HCT116 (cell line): Measurements from ENCODE around the gene ZMYM4. TPM values are rescaled to one million over a fixed set of nuclear protein-coding genes. Genes with fewer than 3 reads are reported as not detected.
"Not testable (repeated sequence)": the region's sequence is repeated elsewhere in the genome, so short reads cannot be mapped to it uniquely, and the experiment has no call there.

Experiments
- ATAC-seq: fragments of 200-7000 bp; cut with Tn5 transposase; 2 replicates; pipeline ENCODE4 v1.9.1; 2020; ENCODE audit warnings: mild to moderate bottlenecking, moderate library complexity
- BruUV-seq: library from RNA; stranded (reverse); fragments of 400-500 nt; replicated peaks from 2 replicates; lab custom pipeline; 2021; lab: Mats Ljungman, UMichigan
- CTCF ChIA-PET: fragments of 300-600 bp; sonication (Branson Sonifier 250); formaldehyde crosslinking; loops from one replicate; lab custom pipeline; 2021; ENCODE audit warnings: antibody characterized with exemption; lab: Charles Lee
- POLR2A ChIA-PET: fragments of 300-600, 350-600 bp; sonication (Branson Sonifier 250); formaldehyde crosslinking; loops from one replicate; lab custom pipeline; 2021; ENCODE audit warnings: antibody characterized with exemption; lab: Charles Lee
- RAD21 ChIA-PET, 2 experiments: fragments of 300-600 bp; sonication (Branson Sonifier 250); formaldehyde crosslinking; loops; one replicate each; lab custom pipeline; 2023; ENCODE audit warnings: low total read pairs in 2 of 2; ENCODE audit not compliant: uncharacterized antibody in 2 of 2, unreplicated experiment in 2 of 2, low non-redundant PET in 1 of 2; lab: Charles Lee
- DNase-seq: peaks from one replicate; pipeline ENCODE4 v3.0.0-alpha.2; 2010; ENCODE audit warnings: low read depth, low spot score
- H2AFZ ChIP-seq: fragments of 200-600 bp; shearing (Covaris generic), sonication (generic); 2 replicates; pipeline ENCODE4 v1.6.1; 2017; ENCODE audit warnings: low read depth, mixed run types, mixed read lengths, antibody characterized with exemption, low read length; ENCODE audit not compliant: poor library complexity, severe bottlenecking
- H3K27ac ChIP-seq: 2 replicates; pipeline ENCODE4 v1.5.1; 2012; ENCODE audit warnings: low read depth, low read length
- H3K27me3 ChIP-seq: fragments of 200-600 bp; sonication (generic); 2 replicates; pipeline ENCODE4 v1.6.1; 2016; ENCODE audit warnings: mixed run types, low read length, mixed read lengths; ENCODE audit not compliant: insufficient read depth
- H3K36me3 ChIP-seq, 2 experiments: fragments of 200-500 bp in 1 of 2; fragments of 200-600 bp in 1 of 2; sonication (Bioruptor generic) in 1 of 2; sonication (generic) in 1 of 2; 2 replicates each; pipeline versions ENCODE4 v1.5.1 to v1.6.1; 2014 to 2016; ENCODE audit warnings: low read length in 2 of 2, inconsistent platforms in 1 of 2, mixed read lengths in 1 of 2, mixed run types in 1 of 2; ENCODE audit not compliant: insufficient read depth in 2 of 2, control insufficient read depth in 1 of 2
- H3K4me1 ChIP-seq, 2 experiments: fragments of 200-600 bp in 1 of 2; sonication (generic) in 1 of 2; 2 replicates each; pipeline versions ENCODE4 v1.5.1 to v1.6.1; 2012 to 2017; ENCODE audit warnings: low read length in 2 of 2, inconsistent platforms in 1 of 2, mild to moderate bottlenecking in 1 of 2, mixed read lengths in 1 of 2, mixed run types in 1 of 2, moderate library complexity in 1 of 2; ENCODE audit not compliant: insufficient read depth in 2 of 2, control insufficient read depth in 1 of 2
- H3K4me2 ChIP-seq: fragments of 200-600 bp; sonication (generic); 2 replicates; pipeline ENCODE4 v1.6.1; 2017; ENCODE audit warnings: mixed run types, low read length, mixed read lengths
- H3K4me3 ChIP-seq, 2 experiments: fragments of 200-600 bp in 1 of 2; sonication (generic) in 1 of 2; replicated peaks in 1 of 2; 2 replicates each; pipeline ENCODE4 v1.5.1; 2011 to 2016; ENCODE audit warnings: low read length in 2 of 2, control low read depth in 1 of 2, low read depth in 1 of 2, mild to moderate bottlenecking in 1 of 2, mixed read lengths in 1 of 2, mixed run types in 1 of 2
- H3K79me2 ChIP-seq: fragments of 200-600 bp; sonication (generic); 2 replicates; pipeline ENCODE4 v1.6.1; 2017; ENCODE audit warnings: mild to moderate bottlenecking, mixed run types, low read length, moderate library complexity, mixed read lengths; ENCODE audit not compliant: insufficient read depth
- H3K9ac ChIP-seq: fragments of 200-600 bp; sonication (generic); 2 replicates; pipeline ENCODE4 v1.6.1; 2016; ENCODE audit warnings: low read length, mixed read lengths
- H3K9me2 ChIP-seq: fragments of 200-600 bp; sonication (generic), shearing (Covaris generic); 2 replicates; pipeline ENCODE4 v1.6.1; 2017; ENCODE audit warnings: mixed run types, mild to moderate bottlenecking, moderate library complexity; ENCODE audit not compliant: insufficient read depth
- H3K9me3 ChIP-seq, 2 experiments: fragments of 200-500 bp in 1 of 2; fragments of 200-600 bp in 1 of 2; sonication (Bioruptor generic) in 1 of 2; sonication (generic) in 1 of 2; 2 replicates each; pipeline ENCODE4 v1.6.1; 2014 to 2017; ENCODE audit warnings: low read length in 2 of 2, mixed read lengths in 2 of 2, inconsistent platforms in 1 of 2, low read depth in 1 of 2, mild to moderate bottlenecking in 1 of 2, mixed run types in 1 of 2, moderate library complexity in 1 of 2; ENCODE audit not compliant: control insufficient read depth in 1 of 2, insufficient read depth in 1 of 2
- H4K20me1 ChIP-seq: fragments of 200-600 bp; sonication (generic), shearing (Covaris generic); 2 replicates; pipeline ENCODE4 v1.6.1; 2017; ENCODE audit warnings: mixed run types, mild to moderate bottlenecking, moderate library complexity; ENCODE audit not compliant: insufficient read depth
- CBX3 ChIP-seq: IDR thresholded peaks from 2 replicates; pipeline ENCODE4 v1.6.1; 2012; ENCODE audit warnings: low read depth
- POLR2A ChIP-seq: IDR thresholded peaks from 2 replicates; pipeline ENCODE4 v1.7.0; 2011; ENCODE audit warnings: borderline replicate concordance; ENCODE audit not compliant: insufficient read depth, insufficient read length; ENCODE audit errors: extremely low read depth
- POLR2AphosphoS5 ChIP-seq: IDR thresholded peaks from 2 replicates; pipeline ENCODE4 v1.6.1; 2011; ENCODE audit warnings: mild to moderate bottlenecking, low read depth, low read length, moderate library complexity
- RAD21 ChIP-seq: IDR thresholded peaks from 2 replicates; pipeline ENCODE4 v1.6.1; 2012; ENCODE audit warnings: low read depth, mild to moderate bottlenecking
- SP1 ChIP-seq: IDR thresholded peaks from 2 replicates; pipeline ENCODE4 v1.6.1; 2012; ENCODE audit warnings: low read depth
- TCF7L2 ChIP-seq: IDR thresholded peaks from 2 replicates; pipeline ENCODE4 v1.7.0; 2011; ENCODE audit warnings: borderline replicate concordance, inconsistent platforms; ENCODE audit not compliant: insufficient read depth, insufficient read length; ENCODE audit errors: extremely low read depth
- ZFX ChIP-seq: fragments of 450-650 bp; IDR thresholded peaks from 2 replicates; pipeline ENCODE4 v1.6.1; 2017
- ZNF274 ChIP-seq: fragments of 200-500 bp; sonication (Bioruptor generic); IDR thresholded peaks from 2 replicates; pipeline ENCODE4 v1.6.1; 2014; ENCODE audit warnings: mild to moderate bottlenecking, low read depth, low read length, inconsistent platforms
- intact Hi-C: fragments of 100-400 bp; cut with micrococcal nuclease; formaldehyde crosslinking; loops from 2 replicates; pipeline ENCODE4 v1.10.0; 2022
- total RNA-seq: library from RNA; stranded (reverse); gene quantifications from one replicate; pipeline ENCODE4 v1.2.1, GENCODE V29; 2021; ENCODE audit not compliant: unreplicated experiment
- TF ChIP-seq, protein P1 (sequence below), 3 experiments: fragments of 200-600 bp in 1 of 3; sonication (generic) in 1 of 3; IDR thresholded peaks in 2 of 3; conservative IDR thresholded peaks in 1 of 3; 2 replicates each; pipeline ENCODE4 v1.5.1; 2012 to 2017; ENCODE audit warnings: low read depth in 2 of 3, low read length in 2 of 3, antibody characterized with exemption in 1 of 3, borderline replicate concordance in 1 of 3, control low read depth in 1 of 3, mild to moderate bottlenecking in 1 of 3, mixed read lengths in 1 of 3, mixed run types in 1 of 3, moderate library complexity in 1 of 3; ENCODE audit not compliant: insufficient read depth in 1 of 3
- TF ChIP-seq, protein P2 (sequence below): IDR thresholded peaks from 2 replicates; pipeline ENCODE4 v1.6.1; 2012
- TF ChIP-seq, protein P3 (sequence below): IDR thresholded peaks from 2 replicates; pipeline ENCODE4 v1.6.1; 2011; ENCODE audit warnings: mild to moderate bottlenecking, low read length, moderate library complexity; ENCODE audit not compliant: insufficient replicate concordance; ENCODE audit errors: extremely low read depth

Gene ZMYM4
- total RNA-seq, 1 experiment from 2014 or later = 58.0 TPM

DNA sequence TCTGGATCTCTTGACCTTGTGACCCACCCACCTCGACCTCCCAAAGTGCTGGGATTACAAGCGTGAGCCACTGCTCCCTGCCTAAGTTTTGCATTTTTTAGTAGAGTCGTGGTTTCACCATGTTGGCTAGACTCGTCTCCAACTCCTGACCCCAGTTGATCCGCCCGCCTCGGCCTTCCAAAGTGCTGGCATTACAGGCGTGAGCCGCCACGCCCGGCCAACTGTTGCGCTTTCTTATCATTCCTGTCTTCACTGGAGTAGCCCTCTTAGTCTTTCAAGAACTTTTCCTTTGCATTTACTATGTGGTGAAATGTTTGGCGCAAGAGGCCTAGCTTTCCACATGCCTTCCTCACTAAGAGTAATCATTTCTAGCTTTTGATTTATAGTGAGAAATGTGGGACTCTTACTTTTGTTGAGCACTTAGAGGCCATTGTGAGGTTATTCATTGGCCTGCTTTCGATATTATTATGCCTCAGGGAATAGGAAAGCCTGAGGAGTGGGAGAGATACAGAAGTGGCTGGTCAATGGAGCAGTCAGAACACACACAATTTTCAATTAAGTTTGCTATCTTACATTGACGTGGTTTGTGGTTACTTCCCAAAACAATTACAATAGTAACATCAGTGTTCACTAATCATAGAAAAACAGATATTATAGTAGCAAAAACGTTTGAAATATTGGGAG, 111.0 kb downstream of the ZMYM4 start (continued):
- TF ChIP-seq POLR2A (no peak), TCF7L2 (no peak), ZNF274 (no peak), CBX3 (no peak)

DNA sequence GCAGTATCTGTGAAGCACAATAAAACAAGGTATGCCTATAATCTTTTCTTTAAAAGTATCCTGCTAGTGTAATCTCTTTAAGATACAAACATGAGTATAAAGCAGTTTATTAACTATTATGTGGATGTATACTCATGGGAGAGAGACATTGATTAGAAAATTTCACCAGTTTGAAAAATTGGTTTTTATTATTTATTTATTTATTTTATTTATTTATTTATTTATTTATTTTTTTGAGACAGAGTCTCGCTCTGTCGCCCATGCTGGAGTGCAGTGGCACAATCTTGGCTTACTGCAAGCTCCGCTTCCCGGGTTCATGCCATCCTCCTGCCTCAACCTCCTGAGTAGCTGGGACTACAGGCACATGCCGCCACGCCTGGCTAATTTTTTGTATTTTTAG, 111.6 kb downstream of the ZMYM4 start:
- POLR2A ChIA-PET, H3K9ac ChIP-seq, H3K9me2 ChIP-seq, H4K20me1 ChIP-seq, H3K9me3 ChIP-seq, H3K36me3 ChIP-seq, BruUV-seq, H3K27me3 ChIP-seq, ATAC-seq, intact Hi-C loops, H3K4me3 ChIP-seq, DNase-seq, H3K79me2 ChIP-seq, H3K27ac ChIP-seq, CTCF ChIA-PET, RAD21 ChIA-PET, H2AFZ ChIP-seq, H3K4me2 ChIP-seq, H3K4me1 ChIP-seq: not testable (repeated sequence)

DNA sequence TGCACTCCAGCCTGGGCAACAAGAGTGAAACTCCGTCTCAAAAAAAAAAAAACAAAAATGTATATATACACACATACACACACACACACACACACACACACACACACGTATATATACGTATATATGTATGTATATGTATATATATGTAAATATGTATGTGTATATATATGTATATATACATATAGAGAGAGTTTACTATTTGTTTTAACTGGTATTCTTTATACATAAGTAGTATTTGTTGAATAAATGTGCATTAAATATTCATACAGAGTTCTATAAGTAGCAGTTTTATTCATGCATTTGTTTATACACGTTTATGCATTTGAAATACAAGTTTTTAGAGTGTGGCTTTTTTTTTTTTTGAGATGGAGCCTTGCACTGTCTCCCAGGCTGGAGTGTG, 113.6 kb downstream of the ZMYM4 start:
- DNase-seq = no peak
- H3K27me3 ChIP-seq = no peaks in the 10 kb centered on the region
- H4K20me1 ChIP-seq = no peaks in the 10 kb centered on the region
- no peaks in the 10 kb centered on the region for H3K9me3 ChIP-seq
- CTCF ChIA-PET = no interaction called here
- no peaks in the 10 kb centered on the region for H3K4me1 ChIP-seq
- H3K36me3 ChIP-seq = peaks cover 0 to 6% of the 10 kb centered on the region in 2 experiments; a peak in 2 of 4 replicates
- no TSS peak for BruUV-seq
- intact Hi-C loops = no loop called here
- H3K4me2 ChIP-seq = no peak overlapping the region
- no peak overlapping the region for H3K4me3 ChIP-seq
- no peak overlapping the region for H2AFZ ChIP-seq
- no peak overlapping the region for H3K27ac ChIP-seq
- ATAC-seq = no peak
- RAD21 ChIA-PET = no interaction called here
- no peaks in the 10 kb centered on the region for H3K79me2 ChIP-seq
- POLR2A ChIA-PET = no interaction called here
- TF ChIP-seq SP1 (no peak), POLR2AphosphoS5 (no peak), RAD21 (no peak), CBX3 (no peak), POLR2A (no peak), ZFX (no peak)
- TF ChIP-seq, protein P1, sequence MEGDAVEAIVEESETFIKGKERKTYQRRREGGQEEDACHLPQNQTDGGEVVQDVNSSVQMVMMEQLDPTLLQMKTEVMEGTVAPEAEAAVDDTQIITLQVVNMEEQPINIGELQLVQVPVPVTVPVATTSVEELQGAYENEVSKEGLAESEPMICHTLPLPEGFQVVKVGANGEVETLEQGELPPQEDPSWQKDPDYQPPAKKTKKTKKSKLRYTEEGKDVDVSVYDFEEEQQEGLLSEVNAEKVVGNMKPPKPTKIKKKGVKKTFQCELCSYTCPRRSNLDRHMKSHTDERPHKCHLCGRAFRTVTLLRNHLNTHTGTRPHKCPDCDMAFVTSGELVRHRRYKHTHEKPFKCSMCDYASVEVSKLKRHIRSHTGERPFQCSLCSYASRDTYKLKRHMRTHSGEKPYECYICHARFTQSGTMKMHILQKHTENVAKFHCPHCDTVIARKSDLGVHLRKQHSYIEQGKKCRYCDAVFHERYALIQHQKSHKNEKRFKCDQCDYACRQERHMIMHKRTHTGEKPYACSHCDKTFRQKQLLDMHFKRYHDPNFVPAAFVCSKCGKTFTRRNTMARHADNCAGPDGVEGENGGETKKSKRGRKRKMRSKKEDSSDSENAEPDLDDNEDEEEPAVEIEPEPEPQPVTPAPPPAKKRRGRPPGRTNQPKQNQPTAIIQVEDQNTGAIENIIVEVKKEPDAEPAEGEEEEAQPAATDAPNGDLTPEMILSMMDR (IDR thresholded peaks at IDR 0.05 in 2 of 3, conservative IDR thresholded peaks at IDR 0.05 in 1 of 3; ENCODE audit: borderline replicate concordance in 1 of 3, insufficient read depth in 1 of 3, low read depth in 2 of 3, low read length in 2 of 3) = no peak
- TF ChIP-seq, protein P2, sequence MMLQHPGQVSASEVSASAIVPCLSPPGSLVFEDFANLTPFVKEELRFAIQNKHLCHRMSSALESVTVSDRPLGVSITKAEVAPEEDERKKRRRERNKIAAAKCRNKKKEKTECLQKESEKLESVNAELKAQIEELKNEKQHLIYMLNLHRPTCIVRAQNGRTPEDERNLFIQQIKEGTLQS = no peak
- TF ChIP-seq, protein P3, sequence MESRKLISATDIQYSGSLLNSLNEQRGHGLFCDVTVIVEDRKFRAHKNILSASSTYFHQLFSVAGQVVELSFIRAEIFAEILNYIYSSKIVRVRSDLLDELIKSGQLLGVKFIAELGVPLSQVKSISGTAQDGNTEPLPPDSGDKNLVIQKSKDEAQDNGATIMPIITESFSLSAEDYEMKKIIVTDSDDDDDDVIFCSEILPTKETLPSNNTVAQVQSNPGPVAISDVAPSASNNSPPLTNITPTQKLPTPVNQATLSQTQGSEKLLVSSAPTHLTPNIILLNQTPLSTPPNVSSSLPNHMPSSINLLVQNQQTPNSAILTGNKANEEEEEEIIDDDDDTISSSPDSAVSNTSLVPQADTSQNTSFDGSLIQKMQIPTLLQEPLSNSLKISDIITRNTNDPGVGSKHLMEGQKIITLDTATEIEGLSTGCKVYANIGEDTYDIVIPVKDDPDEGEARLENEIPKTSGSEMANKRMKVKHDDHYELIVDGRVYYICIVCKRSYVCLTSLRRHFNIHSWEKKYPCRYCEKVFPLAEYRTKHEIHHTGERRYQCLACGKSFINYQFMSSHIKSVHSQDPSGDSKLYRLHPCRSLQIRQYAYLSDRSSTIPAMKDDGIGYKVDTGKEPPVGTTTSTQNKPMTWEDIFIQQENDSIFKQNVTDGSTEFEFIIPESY = no peak
- no peaks in the 10 kb centered on the region for H3K9me2 ChIP-seq
- H3K9ac ChIP-seq = no peak overlapping the region
